ENCODE data around the gene MAP3K1.
"Not testable (repeated sequence)": the region's sequence is repeated elsewhere in the genome, so short reads cannot be mapped to it uniquely, and the experiment has no call there.

The MAP3K1 gene

DNA sequence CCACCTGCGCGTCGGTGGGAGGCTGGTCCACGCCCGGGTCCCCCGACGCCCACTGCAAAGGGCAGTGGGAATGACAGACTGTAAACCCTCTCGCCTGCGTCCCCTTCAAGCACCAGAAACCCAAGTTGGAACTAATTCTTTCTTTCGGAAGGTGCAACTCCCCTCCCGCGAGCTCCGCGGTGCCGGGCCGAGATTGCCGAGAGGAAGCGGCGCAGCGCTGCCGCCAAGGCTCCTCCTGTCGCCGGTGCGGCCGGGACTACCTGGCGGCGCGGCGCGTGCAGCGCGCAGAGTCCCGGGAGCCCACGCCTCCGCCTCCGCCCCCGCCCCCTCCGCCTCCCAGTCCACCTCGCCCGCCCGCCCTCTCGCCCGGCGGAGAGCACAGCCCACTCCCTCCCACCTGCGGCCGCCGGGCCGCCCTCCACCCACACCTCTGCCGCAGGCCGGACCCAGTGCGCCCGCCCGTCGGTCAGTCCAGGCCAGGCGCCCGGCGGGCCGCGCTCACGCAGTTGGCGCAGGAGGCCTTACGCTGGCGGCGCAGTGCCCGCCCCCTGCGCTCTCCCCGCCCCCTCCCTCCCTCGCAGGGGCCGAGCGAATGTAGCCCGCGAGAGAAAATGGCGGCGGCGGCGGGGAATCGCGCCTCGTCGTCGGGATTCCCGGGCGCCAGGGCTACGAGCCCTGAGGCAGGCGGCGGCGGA is at the start of gene MAP3K1:
MAP3K1 (plus strand) TSS at position 587 of the 695 bp plus-strand sequence; CDS start at position 612, 25 bp downstream.
- DNase-seq (ENCODE audit: extremely low read depth in 1 of 2, low read depth in 1 of 2) = peak in 1 of 2 donors; percentile 73

- no peak for DNase-seq (ENCODE audit: extremely low read depth in 1 of 2, low read depth in 1 of 2)
Observed at GRCh38 chr5:56766926-56767325, 48.4 kb upstream of the MAP3K1 start.

DNA sequence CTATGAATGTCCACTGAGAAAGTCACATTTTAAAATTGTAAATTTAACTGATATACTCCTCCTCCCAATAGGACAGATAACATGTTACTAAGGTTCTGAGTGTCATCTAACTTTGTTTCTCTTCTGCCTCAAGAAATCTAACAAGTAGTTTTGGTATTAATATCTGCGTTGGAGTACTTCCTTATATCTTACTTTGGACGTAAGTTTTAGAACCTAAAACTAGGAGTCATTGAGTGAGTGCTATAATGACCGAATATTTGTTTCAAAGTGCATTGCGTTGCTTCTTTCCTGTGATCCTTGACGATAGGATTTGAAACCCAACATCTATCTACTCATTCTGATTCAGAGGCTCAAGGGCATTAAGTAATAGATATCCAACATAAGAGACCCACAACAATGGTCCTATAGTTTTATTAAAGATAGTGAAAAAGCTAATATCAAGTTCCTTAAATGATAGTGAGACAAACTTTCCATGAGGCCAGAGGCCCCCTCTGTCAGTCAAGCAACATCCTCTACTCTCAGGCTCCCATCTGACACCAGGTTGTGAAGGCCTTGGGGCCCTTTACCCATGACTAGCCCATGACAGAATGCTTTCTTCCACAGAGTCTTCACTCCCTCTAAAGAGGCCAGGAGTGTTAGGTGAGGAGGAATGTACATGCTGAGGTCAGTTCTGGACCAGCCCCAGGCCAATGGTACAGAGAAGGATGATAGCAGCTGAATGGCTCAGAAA is 45.3 kb upstream of the MAP3K1 start:
- no peak for DNase-seq (ENCODE audit: extremely low read depth in 1 of 2, low read depth in 1 of 2)

DNA sequence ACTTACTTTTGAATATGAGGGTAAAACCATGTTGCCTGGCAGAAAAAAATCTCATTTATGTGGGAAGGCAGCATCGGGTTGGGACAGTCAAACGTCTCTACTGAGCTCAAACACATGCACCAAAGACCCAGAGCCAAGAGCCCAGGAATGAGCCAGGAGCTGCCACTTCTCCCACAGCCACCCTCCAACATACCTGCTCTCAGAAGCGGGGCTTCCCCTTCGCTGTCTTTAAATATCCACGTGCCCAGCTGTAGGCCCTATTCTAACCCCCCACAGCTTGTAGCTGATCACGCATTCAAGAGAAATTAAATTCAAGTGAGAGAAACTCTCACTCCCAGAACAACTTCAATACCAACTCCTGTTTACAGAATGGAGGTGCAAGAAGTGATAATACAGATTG is 42.6 kb upstream of the MAP3K1 start:
- no peak for DNase-seq (ENCODE audit: extremely low read depth in 1 of 2, low read depth in 1 of 2)

DNA sequence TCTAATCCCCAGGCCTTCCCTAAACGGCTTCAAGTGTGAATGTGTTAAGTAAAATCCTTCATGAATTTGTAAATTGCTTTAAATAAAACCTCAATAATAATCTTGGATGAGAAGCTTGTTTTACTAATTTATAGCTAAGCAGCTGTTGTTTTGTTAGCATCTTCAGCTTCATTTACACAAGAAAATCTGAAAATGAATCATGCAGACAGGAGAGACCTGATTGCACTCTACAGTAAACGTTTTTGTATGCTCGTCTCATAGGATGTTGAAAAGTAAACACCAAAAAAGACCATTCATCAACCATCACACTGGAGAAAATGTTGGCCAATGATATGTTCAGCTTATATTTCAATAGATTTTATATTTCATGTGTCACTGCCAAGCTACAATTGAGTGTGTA is 40.4 kb upstream of the MAP3K1 start:
- DNase-seq (ENCODE audit: extremely low read depth in 1 of 2, low read depth in 1 of 2) = no peak

GRCh38 chr5:56776212-56776846 is 39.0 kb upstream of the MAP3K1 start:
- not testable (repeated sequence) for DNase-seq (ENCODE audit: extremely low read depth in 1 of 2, low read depth in 1 of 2)

DNA sequence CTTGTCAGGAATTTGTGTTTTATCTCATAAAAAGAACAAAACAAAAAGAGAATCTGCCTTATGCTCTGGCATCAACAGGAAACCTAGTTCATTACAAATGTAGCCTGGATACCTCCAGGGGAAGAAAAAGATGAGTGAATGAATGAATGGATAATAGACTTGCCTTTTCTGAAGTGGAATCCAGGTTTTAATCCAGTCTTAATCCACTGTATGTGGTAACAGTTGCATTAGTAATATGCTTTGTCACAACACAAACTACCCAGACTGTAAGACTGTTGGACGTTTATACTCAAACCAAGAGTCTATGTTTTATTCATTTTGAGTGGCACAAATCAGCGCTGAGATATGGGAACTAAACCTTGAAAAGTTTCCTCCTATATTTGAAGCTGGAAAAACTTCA is 32.1 kb upstream of the MAP3K1 start:
- no peak for DNase-seq (ENCODE audit: extremely low read depth in 1 of 2, low read depth in 1 of 2)

DNA sequence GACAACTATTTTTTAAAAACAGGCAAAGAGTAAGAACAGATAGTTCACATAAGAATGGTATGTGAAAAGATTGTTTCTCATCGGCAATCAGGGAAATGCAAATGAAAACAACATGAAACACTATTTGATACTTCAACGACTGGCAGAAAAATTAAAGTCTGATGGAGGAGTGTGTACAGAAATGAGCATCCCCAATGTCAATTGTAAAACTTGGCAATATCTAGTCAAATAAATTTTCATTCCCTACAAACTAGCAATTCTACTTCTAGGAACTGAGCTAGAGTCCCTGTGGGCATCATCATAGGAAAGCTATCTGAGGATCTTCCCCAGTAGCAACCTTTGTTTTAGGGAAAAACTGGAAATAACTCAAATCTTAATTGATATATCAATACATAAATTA is 29.0 kb upstream of the MAP3K1 start:
- DNase-seq (ENCODE audit: extremely low read depth in 1 of 2, low read depth in 1 of 2) = no peak

DNA sequence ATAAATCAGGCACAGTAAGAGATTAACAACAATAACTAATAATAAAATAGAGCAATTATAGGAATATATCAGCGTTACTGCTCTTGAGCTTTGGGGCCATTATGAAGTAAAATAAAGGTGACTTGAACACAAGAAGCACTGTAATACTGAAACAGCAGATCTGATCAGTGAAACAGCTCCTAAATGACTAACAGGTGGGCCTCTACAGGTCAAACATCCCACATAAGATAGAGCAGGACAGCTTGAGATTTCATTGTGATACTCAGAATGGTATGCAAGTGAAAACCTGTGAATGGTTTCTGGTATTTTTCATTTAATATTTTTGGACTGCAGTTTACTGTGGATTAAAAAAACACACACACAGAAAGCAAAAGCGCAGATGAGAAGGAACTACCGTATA is 24.0 kb upstream of the MAP3K1 start:
- no peak for DNase-seq (ENCODE audit: extremely low read depth in 1 of 2, low read depth in 1 of 2)

DNA sequence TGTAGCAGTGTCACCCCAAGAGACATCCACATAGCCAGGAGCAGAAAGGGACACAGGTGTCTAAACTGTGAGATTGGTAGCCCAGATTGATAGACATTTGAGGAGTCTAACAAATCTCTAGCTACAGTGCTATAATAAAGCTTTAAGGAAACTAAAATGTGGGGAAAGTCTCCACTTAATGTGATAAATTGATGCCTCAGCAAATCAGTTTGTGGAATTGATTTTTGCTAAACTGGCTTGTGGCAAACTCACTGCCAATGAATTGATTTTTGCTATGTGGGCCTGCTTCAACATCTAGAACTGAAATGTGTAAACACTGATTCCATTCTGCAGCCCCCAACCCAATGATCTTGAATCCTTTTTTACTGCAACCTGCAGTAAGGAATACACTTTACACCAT is 16.8 kb upstream of the MAP3K1 start:
- no peak for DNase-seq (ENCODE audit: extremely low read depth in 1 of 2, low read depth in 1 of 2)

GRCh38 chr5:56800186-56800585 is 15.2 kb upstream of the MAP3K1 start:
- no peak for DNase-seq (ENCODE audit: extremely low read depth in 1 of 2, low read depth in 1 of 2)

- DNase-seq (ENCODE audit: extremely low read depth in 1 of 2, low read depth in 1 of 2) = no peak
Observed at GRCh38 chr5:56801256-56801655, 14.1 kb upstream of the MAP3K1 start.

- DNase-seq (ENCODE audit: extremely low read depth in 1 of 2, low read depth in 1 of 2) = no peak
Observed at GRCh38 chr5:56802205-56802604, 13.1 kb upstream of the MAP3K1 start.

GRCh38 chr5:56803025-56803424 is 12.3 kb upstream of the MAP3K1 start:
- no peak for DNase-seq (ENCODE audit: extremely low read depth in 1 of 2, low read depth in 1 of 2)

GRCh38 chr5:56803894-56804293 is 11.5 kb upstream of the MAP3K1 start:
- no peak for DNase-seq (ENCODE audit: extremely low read depth in 1 of 2, low read depth in 1 of 2)

DNA sequence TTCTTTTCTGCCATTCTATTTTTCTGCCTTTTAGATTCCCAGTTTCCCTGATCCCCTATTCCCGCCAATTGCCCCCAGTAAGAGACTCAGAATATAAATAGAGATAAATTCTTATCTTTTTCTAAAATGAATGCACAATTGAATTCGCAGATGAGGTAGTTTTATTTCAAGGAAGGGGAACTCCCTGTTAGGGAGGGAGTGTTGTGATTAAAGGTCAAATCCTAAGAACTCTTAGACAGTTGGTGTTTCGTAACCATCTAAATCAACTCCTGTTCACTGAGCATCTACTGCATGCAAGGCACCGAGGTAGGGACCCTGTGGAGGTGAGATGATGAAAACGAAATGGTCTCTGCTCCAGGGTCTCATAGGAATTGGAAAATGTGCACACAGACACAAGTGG is 7.7 kb upstream of the MAP3K1 start:
- DNase-seq (ENCODE audit: extremely low read depth in 1 of 2, low read depth in 1 of 2) = no peak

- no peak for DNase-seq (ENCODE audit: extremely low read depth in 1 of 2, low read depth in 1 of 2)
Observed at GRCh38 chr5:56808211-56808610, 7.1 kb upstream of the MAP3K1 start.

DNA sequence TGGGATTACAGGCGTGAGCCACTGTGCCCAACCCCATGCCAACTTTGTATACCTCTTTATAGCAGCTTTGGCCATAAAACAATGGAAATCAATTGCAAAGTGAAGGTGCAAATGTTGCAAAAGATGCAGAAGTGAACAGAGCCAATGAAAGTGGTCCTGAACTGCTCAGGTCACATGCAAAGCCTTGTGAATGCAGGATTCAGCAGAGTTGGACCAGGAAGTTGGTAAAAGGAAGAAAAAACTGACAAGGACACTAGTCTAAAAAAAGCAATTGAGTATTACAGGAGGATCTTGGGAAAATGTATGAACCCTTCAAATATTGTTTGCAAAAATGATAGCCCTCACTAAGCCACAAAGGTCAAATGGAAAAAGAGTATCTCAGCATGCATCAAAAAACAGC is 4.5 kb upstream of the MAP3K1 start:
- DNase-seq (ENCODE audit: extremely low read depth in 1 of 2, low read depth in 1 of 2) = no peak

GRCh38 chr5:56812110-56812509 is 3.2 kb upstream of the MAP3K1 start:
- no peak for DNase-seq (ENCODE audit: extremely low read depth in 1 of 2, low read depth in 1 of 2)

GRCh38 chr5:56813302-56813701 is 2.0 kb upstream of the MAP3K1 start:
- no peak for DNase-seq (ENCODE audit: extremely low read depth in 1 of 2, low read depth in 1 of 2)

GRCh38 chr5:56814361-56814962 is 887 bp upstream of the MAP3K1 start:
- DNase-seq (ENCODE audit: extremely low read depth in 1 of 2, low read depth in 1 of 2) = no peak

Data from activated CD8-positive, alpha-beta memory T cell treated with anti-CD3 and anti-CD28 coated beads for 1 hour (primary cell).